Upper lobe of left lung (tissue), 4 donors: Measurements from ENCODE around the gene DDX50.

Experiments used
- CTCF ChIP-seq, 6 experiments: fragments of 450-650 bp in 4 of 6; fragments of 200-600 bp in 2 of 6; sonication (generic) in 2 of 6; IDR thresholded peaks; one replicate each; pipeline ENCODE4 v1.5.1; 2016 to 2019; ENCODE audit warnings: antibody characterized with exemption in 6 of 6
- POLR2A ChIP-seq, 4 donors: fragments of 450-650 bp; IDR thresholded peaks; one replicate each; pipeline ENCODE4 v1.5.1; 2016 to 2017; ENCODE audit warnings: antibody characterized with exemption in 4 of 4, mild to moderate bottlenecking in 2 of 4
- POLR2AphosphoS5 ChIP-seq, 2 donors: sonication (generic); formaldehyde crosslinking; IDR thresholded peaks; one replicate each; pipeline ENCODE4 v1.5.1; 2017; ENCODE audit warnings: antibody characterized with exemption in 2 of 2

GRCh38 chr10:68938884-68939283 lies 37.8 kb downstream of the DDX50 start:
- TF ChIP-seq POLR2A (IDR thresholded peaks at IDR 0.05) (no peak), CTCF (IDR thresholded peaks at IDR 0.05) (no peak), POLR2AphosphoS5 (IDR thresholded peaks at IDR 0.05) (no peak)
